IPS-18a (cell line): ENCODE data around the gene PRKN.

Source experiments
- H3K27ac ChIP-seq: one replicate; pipeline ENCODE4 v1.5.1; 2013; ENCODE audit warnings: low read length
- H3K27me3 ChIP-seq: one replicate; pipeline ENCODE4 v1.6.1; 2013; ENCODE audit warnings: mild to moderate bottlenecking, low read length; ENCODE audit not compliant: control insufficient read depth, insufficient read depth
- H3K36me3 ChIP-seq: one replicate; pipeline ENCODE4 v1.6.1; 2013; ENCODE audit warnings: low read depth, low read length; ENCODE audit not compliant: control insufficient read depth
- H3K4me1 ChIP-seq: one replicate; pipeline ENCODE4 v1.6.1; 2013; ENCODE audit warnings: low read depth, low read length; ENCODE audit not compliant: control insufficient read depth
- H3K4me3 ChIP-seq: one replicate; pipeline ENCODE4 v1.5.1; 2013; ENCODE audit warnings: low read length
- H3K9ac ChIP-seq: one replicate; pipeline ENCODE4 v1.6.1; 2013; ENCODE audit warnings: mild to moderate bottlenecking, low read length, moderate library complexity
- H3K9me3 ChIP-seq: one replicate; pipeline ENCODE4 v1.6.1; 2013; ENCODE audit warnings: low read depth, low read length; ENCODE audit not compliant: control insufficient read depth

The PRKN gene

GRCh38 chr6:161940519-161940918 is 787.0 kb downstream of the PRKN start:
- H3K9ac ChIP-seq = no peak overlapping the region
- peaks cover 9% of the 10 kb centered on the region for H3K4me1 ChIP-seq
- H3K36me3 ChIP-seq = no peaks in the 10 kb centered on the region
- no peak overlapping the region for H3K4me3 ChIP-seq
- no peak overlapping the region for H3K27ac ChIP-seq
- H3K27me3 ChIP-seq = no peaks in the 10 kb centered on the region
- no peaks in the 10 kb centered on the region for H3K9me3 ChIP-seq

DNA sequence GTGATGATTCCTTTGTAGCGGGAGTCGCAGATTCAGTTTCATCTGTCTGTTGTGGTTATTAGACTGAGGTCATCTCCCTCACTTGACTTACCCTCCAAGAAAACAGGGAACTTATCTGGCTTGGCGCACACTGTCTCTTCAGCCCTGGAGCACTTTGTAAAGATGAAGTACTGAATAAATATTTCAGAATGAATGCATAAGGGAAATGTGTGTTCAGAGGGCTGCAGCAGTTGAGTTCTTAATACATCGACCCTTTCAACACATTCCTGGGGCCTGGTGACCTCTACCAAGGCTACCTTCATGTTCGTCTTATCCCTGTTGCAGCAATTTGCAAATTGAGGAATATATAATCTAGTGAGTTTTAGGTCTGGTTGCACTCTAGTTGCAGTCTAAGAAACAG is 801.2 kb downstream of the PRKN start:
- no peaks in the 10 kb centered on the region for H3K4me1 ChIP-seq

DNA sequence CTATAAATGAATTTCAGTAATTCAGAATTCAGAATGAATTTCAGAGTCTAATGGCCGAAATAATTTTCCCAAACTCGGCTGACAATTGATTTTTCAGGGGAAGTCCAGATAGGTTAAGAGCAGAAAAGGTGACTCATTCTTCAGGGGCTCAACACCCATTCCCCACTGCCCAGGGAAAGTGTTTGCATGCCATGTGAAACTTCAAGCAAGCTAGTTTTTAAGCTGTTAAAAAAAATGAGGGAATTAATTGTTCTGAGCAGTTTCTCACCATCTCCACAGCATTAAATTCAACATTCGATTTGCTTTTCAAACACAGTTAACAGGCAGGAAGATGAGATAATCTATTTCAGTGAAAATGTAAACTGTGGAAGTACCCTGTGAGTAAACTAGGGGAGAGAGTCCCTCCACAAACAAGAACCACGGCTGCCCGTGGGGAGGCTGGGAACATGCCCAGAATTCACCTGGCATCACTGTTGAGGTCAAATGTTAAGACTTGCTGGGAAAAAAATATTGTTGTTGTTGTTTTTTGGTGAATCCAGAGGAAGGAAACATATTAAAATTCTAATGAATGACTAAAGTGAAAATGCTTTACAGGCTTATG is 803.0 kb downstream of the PRKN start:
- no peak overlapping the region for H3K9ac ChIP-seq
- no peaks in the 10 kb centered on the region for H3K9me3 ChIP-seq
- no peak overlapping the region for H3K4me3 ChIP-seq
- H3K4me1 ChIP-seq = no peaks in the 10 kb centered on the region
- no peaks in the 10 kb centered on the region for H3K27me3 ChIP-seq
- no peaks in the 10 kb centered on the region for H3K36me3 ChIP-seq
- no peak overlapping the region for H3K27ac ChIP-seq

More for the DNA sequence above, 801.2 kb downstream of the PRKN start:
- no peak overlapping the region for H3K9ac ChIP-seq
- H3K36me3 ChIP-seq = no peaks in the 10 kb centered on the region
- no peak overlapping the region for H3K4me3 ChIP-seq
- H3K27ac ChIP-seq = no peak overlapping the region
- no peaks in the 10 kb centered on the region for H3K9me3 ChIP-seq
- H3K27me3 ChIP-seq = no peaks in the 10 kb centered on the region

- H3K4me3 ChIP-seq = no peak overlapping the region
- H3K27me3 ChIP-seq = no peaks in the 10 kb centered on the region
- H3K4me1 ChIP-seq = no peaks in the 10 kb centered on the region
- no peaks in the 10 kb centered on the region for H3K36me3 ChIP-seq
- no peak overlapping the region for H3K9ac ChIP-seq
- H3K9me3 ChIP-seq = no peaks in the 10 kb centered on the region
- H3K27ac ChIP-seq = no peak overlapping the region
These were observed 804.9 kb downstream of the PRKN start for GRCh38 chr6:161922631-161923119.

GRCh38 chr6:161921602-161922395 is 805.8 kb downstream of the PRKN start:
- no peaks in the 10 kb centered on the region for H3K36me3 ChIP-seq
- H3K4me1 ChIP-seq = no peaks in the 10 kb centered on the region
- H3K9me3 ChIP-seq = no peaks in the 10 kb centered on the region
- H3K9ac ChIP-seq = no peak overlapping the region
- H3K27ac ChIP-seq = no peak overlapping the region
- H3K27me3 ChIP-seq = no peaks in the 10 kb centered on the region
- no peak overlapping the region for H3K4me3 ChIP-seq

GRCh38 chr6:161919691-161920090 is 807.9 kb downstream of the PRKN start:
- H3K4me1 ChIP-seq = no peaks in the 10 kb centered on the region

DNA sequence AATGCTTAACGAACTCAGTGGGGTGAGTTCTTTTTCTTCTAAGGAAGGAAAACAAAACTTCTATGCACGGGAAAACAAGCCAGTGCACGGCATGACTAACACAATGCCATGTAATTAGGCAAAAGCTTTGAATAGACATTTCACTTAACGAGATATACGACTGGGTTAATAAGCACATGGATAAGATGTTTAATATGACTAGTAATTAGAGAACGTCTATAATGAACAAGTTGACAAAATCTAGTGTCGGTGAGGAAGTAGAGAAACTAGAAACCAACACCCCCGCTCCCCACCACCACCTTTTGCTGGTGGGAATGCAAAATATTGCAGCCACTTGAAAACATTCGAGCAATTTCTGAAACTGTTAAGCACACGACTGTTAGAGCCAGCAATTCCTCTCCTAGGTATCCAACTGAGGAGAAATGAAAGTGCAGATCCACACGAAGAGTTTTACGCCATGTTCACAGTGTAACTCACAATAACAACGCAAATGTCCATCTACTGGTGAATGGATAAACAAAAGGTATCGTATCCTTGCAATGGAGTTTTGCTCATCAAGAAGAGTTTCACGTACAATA is 808.8 kb downstream of the PRKN start:
- Histone ChIP-seq H3K4me3 (no peak overlapping the region), H3K36me3 (no peaks in the 10 kb centered on the region), H3K27ac (no peak overlapping the region), H3K4me1 (no peaks in the 10 kb centered on the region), H3K9me3 (no peaks in the 10 kb centered on the region), H3K9ac (no peak overlapping the region), H3K27me3 (no peaks in the 10 kb centered on the region)

More at GRCh38 chr6:161919691-161920090, 807.9 kb downstream of the PRKN start:
- no peaks in the 10 kb centered on the region for H3K9me3 ChIP-seq
- no peaks in the 10 kb centered on the region for H3K36me3 ChIP-seq
- H3K4me3 ChIP-seq = no peak overlapping the region
- no peak overlapping the region for H3K27ac ChIP-seq
- no peak overlapping the region for H3K9ac ChIP-seq
- H3K27me3 ChIP-seq = no peaks in the 10 kb centered on the region

DNA sequence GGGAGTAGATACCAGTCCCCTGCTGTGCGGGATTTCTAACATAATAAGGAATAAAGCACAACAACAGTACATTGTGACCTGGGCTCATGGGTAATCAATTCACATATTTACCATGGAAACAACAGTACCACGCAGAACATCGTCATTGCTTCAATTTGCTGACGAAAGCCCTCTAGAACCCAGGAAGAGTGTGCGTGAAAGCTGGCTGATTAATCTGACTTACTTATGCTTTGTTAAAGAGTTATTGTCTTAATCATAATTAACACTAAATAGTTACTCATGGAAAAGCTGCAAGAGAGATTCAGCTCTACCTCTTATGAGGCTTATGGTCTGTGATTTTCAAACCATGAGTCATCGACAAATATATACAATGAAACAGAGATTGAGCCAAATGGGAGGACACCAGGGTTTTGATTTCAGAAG is 809.4 kb downstream of the PRKN start:
- Histone ChIP-seq H3K9me3 (no peaks in the 10 kb centered on the region), H3K27ac (no peak overlapping the region), H3K9ac (no peak overlapping the region), H3K4me3 (no peak overlapping the region), H3K36me3 (no peaks in the 10 kb centered on the region), H3K4me1 (no peaks in the 10 kb centered on the region), H3K27me3 (no peaks in the 10 kb centered on the region)

GRCh38 chr6:161917645-161918044 is 809.9 kb downstream of the PRKN start:
- no peaks in the 10 kb centered on the region for H3K27me3 ChIP-seq
- H3K27ac ChIP-seq = no peak overlapping the region
- no peaks in the 10 kb centered on the region for H3K4me1 ChIP-seq
- H3K9ac ChIP-seq = no peak overlapping the region
- H3K36me3 ChIP-seq = no peaks in the 10 kb centered on the region
- no peak overlapping the region for H3K4me3 ChIP-seq
- H3K9me3 ChIP-seq = no peaks in the 10 kb centered on the region

- Histone ChIP-seq H3K9ac (no peak overlapping the region), H3K4me3 (no peak overlapping the region), H3K4me1 (no peaks in the 10 kb centered on the region), H3K27ac (no peak overlapping the region), H3K27me3 (no peaks in the 10 kb centered on the region), H3K36me3 (no peaks in the 10 kb centered on the region), H3K9me3 (no peaks in the 10 kb centered on the region)
These were observed 812.1 kb downstream of the PRKN start for GRCh38 chr6:161915456-161915964.

GRCh38 chr6:161908872-161909271 is 818.7 kb downstream of the PRKN start:
- Histone ChIP-seq H3K27me3 (no peaks in the 10 kb centered on the region), H3K4me3 (no peak overlapping the region), H3K36me3 (no peaks in the 10 kb centered on the region), H3K9ac (no peak overlapping the region), H3K4me1 (no peaks in the 10 kb centered on the region), H3K9me3 (no peaks in the 10 kb centered on the region), H3K27ac (no peak overlapping the region)
